WERI-Rb-1 (cell line): ENCODE results near the gene DUXB.

Source experiments
- DNase-seq: peaks from one replicate; pipeline ENCODE4 v3.0.0-alpha.2; 2020
- H3K27ac ChIP-seq: fragments of 250-450 bp; sonication (Bioruptor Pico); 2 replicates; pipeline ENCODE4 v1.5.1; 2020; ENCODE audit warnings: mild to moderate bottlenecking, moderate library complexity
- H3K27me3 ChIP-seq: fragments of 250-450 bp; sonication (Bioruptor Pico); 2 replicates; pipeline ENCODE4 v1.5.1; 2021; ENCODE audit warnings: mild to moderate bottlenecking, low read depth, moderate library complexity; ENCODE audit not compliant: insufficient read depth, severe bottlenecking
- H3K36me3 ChIP-seq: fragments of 250-450 bp; sonication (Bioruptor Pico); 2 replicates; pipeline ENCODE4 v1.5.1; 2020; ENCODE audit warnings: mild to moderate bottlenecking, moderate library complexity
- H3K4me3 ChIP-seq: 2 replicates; pipeline ENCODE4 v1.5.1; 2011; ENCODE audit warnings: low read depth, mild to moderate bottlenecking, control low read depth, low read length
- H3K9me3 ChIP-seq: fragments of 250-450 bp; sonication (Bioruptor Pico); 2 replicates; pipeline ENCODE4 v1.5.1; 2021; ENCODE audit warnings: mild to moderate bottlenecking, moderate library complexity; ENCODE audit not compliant: severe bottlenecking
- TF ChIP-seq, protein P1 (sequence below): IDR thresholded peaks from 2 replicates; pipeline ENCODE4 v1.5.1; 2011; ENCODE audit warnings: low read depth, mild to moderate bottlenecking, control low read depth, inconsistent platforms, low read length

The DUXB gene

DNA sequence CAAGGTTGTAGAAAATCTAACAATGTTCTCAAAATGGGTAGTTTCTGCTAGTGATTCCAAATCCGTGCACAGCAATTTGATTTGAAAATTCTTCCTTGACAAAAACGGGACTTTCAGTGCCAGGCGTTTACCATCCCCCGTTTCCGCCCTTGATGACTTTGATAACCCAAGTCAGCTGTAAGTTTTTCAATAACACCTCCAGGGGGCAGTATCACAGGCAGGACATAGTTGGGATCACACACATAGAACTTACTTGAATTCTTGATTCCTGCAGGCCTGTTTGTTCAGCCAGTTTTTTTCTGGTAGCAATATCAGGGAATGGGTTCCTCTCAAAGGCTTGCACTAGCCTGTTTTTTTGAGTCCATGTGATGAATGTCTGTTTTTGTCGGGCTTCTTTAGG, 5.6 kb downstream of the DUXB start:
- no peak for DNase-seq

DNA sequence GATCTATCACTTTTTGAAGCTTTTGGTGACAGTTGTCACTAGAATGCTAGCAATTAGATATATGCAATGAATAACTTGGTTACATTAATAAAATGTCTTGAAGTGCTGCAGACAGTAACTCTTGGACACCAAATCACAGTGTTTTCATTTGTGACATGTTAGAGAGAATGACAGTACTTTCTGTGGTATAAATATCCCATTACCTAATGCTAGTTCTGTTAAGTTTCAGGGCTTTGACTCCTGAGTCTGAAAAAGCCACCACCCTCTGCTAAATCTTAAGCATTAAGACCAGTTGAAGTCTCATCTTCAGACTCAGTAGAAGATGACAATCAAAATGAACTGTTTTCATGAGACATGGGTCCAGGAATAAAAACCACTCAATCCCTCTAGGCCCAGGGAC, 13.9 kb downstream of the DUXB start:
- H3K36me3 ChIP-seq, result no peaks in the 10 kb centered on the region
- no peak for DNase-seq
- no peak overlapping the region for H3K27ac ChIP-seq
- TF ChIP-seq, protein P1, sequence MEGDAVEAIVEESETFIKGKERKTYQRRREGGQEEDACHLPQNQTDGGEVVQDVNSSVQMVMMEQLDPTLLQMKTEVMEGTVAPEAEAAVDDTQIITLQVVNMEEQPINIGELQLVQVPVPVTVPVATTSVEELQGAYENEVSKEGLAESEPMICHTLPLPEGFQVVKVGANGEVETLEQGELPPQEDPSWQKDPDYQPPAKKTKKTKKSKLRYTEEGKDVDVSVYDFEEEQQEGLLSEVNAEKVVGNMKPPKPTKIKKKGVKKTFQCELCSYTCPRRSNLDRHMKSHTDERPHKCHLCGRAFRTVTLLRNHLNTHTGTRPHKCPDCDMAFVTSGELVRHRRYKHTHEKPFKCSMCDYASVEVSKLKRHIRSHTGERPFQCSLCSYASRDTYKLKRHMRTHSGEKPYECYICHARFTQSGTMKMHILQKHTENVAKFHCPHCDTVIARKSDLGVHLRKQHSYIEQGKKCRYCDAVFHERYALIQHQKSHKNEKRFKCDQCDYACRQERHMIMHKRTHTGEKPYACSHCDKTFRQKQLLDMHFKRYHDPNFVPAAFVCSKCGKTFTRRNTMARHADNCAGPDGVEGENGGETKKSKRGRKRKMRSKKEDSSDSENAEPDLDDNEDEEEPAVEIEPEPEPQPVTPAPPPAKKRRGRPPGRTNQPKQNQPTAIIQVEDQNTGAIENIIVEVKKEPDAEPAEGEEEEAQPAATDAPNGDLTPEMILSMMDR, result no peak
- H3K4me3 ChIP-seq, result no peak overlapping the region
- H3K9me3 ChIP-seq, result peaks cover 8% of the 10 kb centered on the region
- no peaks in the 10 kb centered on the region for H3K27me3 ChIP-seq

More for the DNA sequence above, 5.6 kb downstream of the DUXB start:
- H3K4me3 ChIP-seq, result no peak overlapping the region
- TF ChIP-seq, protein P1, result no peak
- H3K27ac ChIP-seq, result no peak overlapping the region
- no peaks in the 10 kb centered on the region for H3K27me3 ChIP-seq
- peaks cover 8% of the 10 kb centered on the region; the same call in 1 of the 2 replicates for H3K36me3 ChIP-seq
- H3K9me3 ChIP-seq, result no peaks in the 10 kb centered on the region

- no peak for DNase-seq
- Histone ChIP-seq H3K36me3 (no peaks in the 10 kb centered on the region), H3K27me3 (no peaks in the 10 kb centered on the region), H3K9me3 (peaks cover 8% of the 10 kb centered on the region), H3K27ac (no peak overlapping the region), H3K4me3 (no peak overlapping the region)
- TF ChIP-seq, protein P1, result no peak
Observed at GRCh38 chr16:75682308-75682707, 19.0 kb downstream of the DUXB start.

DNA sequence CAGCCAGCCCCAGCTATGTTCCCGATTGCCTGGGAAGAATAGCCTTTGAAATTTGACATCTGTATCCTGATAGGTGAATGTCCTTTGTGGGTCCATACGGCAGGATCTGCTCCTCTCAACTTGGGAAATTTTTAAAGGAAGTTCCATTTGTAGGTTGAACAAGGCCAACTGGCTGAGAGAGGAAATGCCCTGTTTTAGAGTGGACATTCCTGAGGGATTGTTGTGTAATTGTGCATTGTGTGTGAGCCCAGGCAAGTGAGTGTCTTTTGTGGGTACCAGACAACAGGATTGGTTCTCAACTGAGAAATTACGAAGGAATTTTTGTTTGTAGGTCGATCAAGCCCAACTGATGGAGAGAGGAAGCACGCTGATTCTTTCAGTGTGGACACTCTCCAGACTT, 21.9 kb downstream of the DUXB start:
- Histone ChIP-seq H3K36me3 (no peaks in the 10 kb centered on the region), H3K27me3 (no peaks in the 10 kb centered on the region), H3K9me3 (peaks cover 3% of the 10 kb centered on the region), H3K4me3 (no peak overlapping the region), H3K27ac (no peak overlapping the region)
- TF ChIP-seq, protein P1, result no peak
- no peak for DNase-seq

DNA sequence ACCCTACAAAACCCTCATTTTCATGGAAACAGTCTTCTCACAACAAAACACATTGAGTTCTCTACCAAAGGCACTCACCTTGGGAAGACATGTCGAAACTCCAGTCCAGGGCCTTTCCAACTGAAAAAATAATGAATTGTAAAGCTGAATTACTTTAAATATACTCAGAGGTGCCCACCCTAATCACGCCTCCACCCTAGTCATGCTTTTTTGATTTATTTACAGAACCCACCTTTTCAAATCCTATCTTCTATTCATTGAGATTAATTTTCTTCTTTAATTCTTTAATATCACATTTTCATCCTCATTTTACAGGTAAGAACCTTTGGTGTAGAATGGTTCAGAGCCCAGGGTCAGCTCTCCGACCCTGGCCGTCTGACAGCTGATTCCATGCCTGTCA, 24.4 kb downstream of the DUXB start, which contains the start of gene CPHXL2:
TSS of gene CPHXL2 (minus strand) at position 101 of the 400 bp plus-strand sequence. CDS start at position 91, 10 bp downstream.
- Histone ChIP-seq H3K27ac (no peak within 1 kb of the TSS), H3K9me3 (no peaks in the 10 kb centered on the region), H3K27me3 (no peaks in the 10 kb centered on the region), H3K4me3 (no peak within 1 kb of the TSS), H3K36me3 (no peaks in the 10 kb centered on the region)
- no peak for DNase-seq
- TF ChIP-seq, protein P1, result no peak

- TF ChIP-seq, protein P1, result no peak
Observed at GRCh38 chr16:75667503-75667902, 33.8 kb downstream of the DUXB start.

More at GRCh38 chr16:75667503-75667902, 33.8 kb downstream of the DUXB start:
- Histone ChIP-seq H3K27me3 (no peaks in the 10 kb centered on the region), H3K9me3 (no peaks in the 10 kb centered on the region), H3K4me3 (no peak overlapping the region), H3K36me3 (no peaks in the 10 kb centered on the region), H3K27ac (no peak overlapping the region)
- DNase-seq, result no peak
